HG03064 (cell line): Measurements from ENCODE around the gene RASGRP1.

Source experiments
- ATAC-seq: cut with Tn5 transposase; IDR thresholded peaks from one replicate; pipeline ENCODE4 v1.9.1; 2021; ENCODE audit warnings: low read depth; ENCODE audit not compliant: unreplicated experiment

RASGRP1 gene

DNA sequence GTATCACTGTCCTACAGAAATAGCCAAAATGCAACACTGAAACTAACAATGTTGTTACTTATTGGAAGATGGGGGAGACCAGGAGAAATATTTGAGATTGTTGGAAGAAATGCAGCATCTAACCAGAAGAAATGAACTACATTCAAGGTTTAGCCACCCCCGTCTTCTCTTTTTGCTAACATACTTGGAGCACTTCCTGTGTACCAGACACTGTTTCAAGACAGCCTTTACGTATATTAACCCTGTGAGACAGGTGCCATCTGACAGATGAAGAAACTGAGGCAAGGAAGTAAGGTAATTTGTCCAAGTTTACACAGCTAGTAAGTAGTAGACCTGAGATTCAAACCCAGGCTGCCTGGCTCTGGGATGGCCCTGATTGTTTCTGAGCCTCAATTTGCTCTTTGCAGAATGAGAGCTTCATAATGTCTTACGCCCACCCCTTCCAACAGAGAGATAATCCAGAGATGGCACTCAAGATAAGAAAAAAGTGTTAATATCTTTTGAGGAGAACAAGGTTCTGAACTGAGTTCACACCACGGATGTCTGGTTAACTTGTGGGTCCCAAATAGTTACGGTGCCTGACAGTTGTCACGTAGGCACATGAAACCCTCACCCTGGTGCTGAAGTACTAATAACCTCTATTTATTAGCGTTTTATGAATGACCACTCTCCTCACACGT is 26.1 kb downstream of the RASGRP1 start:
- no peak for ATAC-seq

DNA sequence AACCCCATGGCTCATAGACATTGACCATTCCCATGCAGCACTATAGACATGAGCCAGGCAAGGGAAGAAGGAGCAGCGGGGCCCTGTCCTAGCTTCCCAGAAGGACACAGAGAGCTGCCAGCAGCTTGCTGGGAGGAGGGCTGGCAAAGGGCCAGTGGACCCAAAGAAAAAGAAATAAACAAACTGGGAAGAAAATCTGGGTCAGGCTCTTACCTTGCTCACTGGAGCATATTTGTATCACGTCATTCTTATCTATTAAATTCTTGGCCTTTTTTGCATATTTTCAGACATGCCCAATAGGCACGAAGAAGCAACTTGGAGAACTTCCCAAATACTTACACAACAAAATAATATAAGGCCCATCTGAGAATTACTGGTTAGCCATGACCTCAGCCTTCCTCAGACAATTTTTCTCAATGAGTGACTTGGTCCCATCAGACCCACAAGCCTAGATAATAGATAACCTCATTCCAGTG is 28.4 kb downstream of the RASGRP1 start:
- no peak for ATAC-seq

GRCh38 chr15:38535491-38536200 is 29.0 kb downstream of the RASGRP1 start:
- ATAC-seq, result no peak

DNA sequence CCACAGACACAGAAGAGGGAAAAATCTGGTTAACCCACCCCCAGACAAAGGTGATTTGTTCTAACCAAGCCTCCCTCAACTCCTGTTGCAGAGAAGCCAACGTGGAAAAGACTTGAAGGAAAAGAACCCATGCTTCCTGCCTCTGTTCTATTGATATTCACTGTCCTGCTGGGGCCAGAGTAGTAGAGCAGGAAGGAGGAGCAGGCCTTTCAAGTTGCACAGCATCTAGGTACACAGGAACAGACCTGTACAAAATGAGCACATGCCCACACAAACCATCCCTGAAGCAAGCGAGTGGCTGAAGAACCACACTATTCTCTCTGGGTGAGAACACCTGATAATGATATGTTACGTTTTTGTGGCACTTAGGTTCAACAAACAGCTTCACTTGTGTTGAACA is 29.9 kb downstream of the RASGRP1 start:
- ATAC-seq, result no peak

- no peak for ATAC-seq
These were observed 30.7 kb downstream of the RASGRP1 start for GRCh38 chr15:38533926-38534325.

- no peak for ATAC-seq
These were observed 31.1 kb downstream of the RASGRP1 start for GRCh38 chr15:38533416-38533915.

DNA sequence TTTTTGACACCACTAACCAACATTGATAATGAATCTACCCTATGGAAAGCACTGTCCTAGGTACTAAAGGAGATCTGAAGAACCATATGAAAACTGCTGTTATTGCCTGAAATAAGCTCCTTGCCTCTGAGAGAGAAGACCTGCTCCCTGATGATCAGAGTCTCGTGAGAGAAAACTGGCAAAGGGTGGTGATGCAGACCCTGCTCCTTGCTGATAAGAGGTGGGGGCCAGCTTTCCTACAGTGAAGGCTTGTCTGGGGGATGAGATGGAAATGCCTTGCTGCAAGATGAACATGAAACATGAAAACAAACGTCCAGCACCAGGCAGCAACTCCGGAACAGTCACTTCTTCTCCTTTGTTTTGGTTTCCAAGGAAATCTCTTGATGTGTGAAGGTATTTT is 31.9 kb downstream of the RASGRP1 start:
- no peak for ATAC-seq

DNA sequence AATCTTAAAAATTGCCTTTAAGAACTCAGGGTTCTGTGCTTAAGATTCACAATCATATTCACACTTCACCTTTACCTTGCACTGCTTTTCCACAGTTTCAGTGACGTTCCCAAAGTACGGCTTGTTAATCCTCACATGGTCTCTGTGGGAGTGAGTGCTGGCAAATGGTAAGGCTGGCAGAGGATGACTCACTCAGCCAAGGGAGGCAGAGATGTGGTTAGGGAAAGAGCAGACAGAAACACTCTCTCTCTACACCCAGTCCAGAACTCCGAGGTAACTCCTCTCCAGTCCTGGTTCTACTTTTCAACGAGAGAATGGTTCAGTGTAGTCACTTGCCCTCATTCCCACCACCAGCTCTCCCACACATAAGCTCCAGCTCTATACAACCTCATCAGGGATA is 33.1 kb downstream of the RASGRP1 start:
- ATAC-seq, result no peak

- peak; percentile 67 for ATAC-seq
These were observed 34.5 kb downstream of the RASGRP1 start for GRCh38 chr15:38530113-38530512.

DNA sequence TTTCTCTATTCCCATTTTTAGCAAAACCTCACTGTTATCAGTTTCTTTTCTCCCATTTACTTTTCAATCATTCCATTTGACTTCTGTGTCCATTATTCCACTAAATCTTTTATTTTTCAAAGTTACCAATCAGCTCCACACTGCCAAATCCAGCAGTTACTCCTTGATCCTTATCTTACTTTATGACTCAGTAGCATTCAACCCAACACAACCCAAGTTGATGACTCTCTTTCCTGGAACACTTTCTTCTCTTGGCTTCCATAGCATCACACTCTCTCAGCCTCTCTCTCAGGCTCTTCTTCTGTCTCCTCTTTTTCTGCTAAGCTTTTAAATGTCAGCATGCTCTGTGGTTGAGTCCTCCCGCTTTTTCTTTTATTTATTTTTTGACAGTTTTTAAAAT is 36.3 kb downstream of the RASGRP1 start:
- ATAC-seq, result no peak

DNA sequence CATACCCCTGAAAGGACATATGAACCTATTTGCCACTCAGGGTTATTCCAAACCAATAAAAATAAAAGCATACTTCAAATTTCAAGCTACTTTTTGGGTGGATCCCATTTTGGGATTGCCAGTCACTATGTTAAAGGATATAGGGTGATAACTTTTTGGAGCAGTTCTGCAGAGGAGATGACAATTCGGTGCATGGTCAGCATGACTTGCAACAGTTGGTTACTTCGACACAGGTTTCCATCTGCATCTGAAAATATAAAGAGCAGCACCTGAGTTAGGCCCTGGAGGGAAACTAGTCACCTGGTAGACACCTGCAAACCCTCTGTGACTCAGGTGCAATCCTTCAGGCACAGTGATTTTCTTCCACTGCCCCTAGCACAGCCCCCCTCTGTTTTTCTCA is 38.5 kb downstream of the RASGRP1 start:
- ATAC-seq, result no peak

DNA sequence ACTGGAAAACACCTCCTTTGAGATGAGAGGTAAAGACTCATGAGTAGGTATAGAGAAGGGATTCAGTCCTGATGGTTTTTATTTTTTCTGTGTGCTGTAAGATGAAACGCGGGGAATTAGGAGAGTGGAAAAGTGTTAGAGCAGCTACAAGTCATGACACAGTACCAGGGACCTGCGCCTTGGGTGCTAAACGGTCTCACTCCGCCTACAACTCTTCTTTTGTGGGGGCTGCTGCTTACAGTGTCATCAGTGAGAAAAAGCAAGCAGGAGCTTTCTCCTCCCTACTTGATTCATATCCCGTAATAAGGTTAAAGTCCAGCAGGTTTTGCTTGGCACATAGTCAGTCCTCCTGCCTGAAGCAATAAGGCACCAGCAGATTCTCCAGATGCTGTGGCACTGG is 39.1 kb downstream of the RASGRP1 start:
- ATAC-seq, result no peak

GRCh38 chr15:38524156-38524555 is 40.5 kb downstream of the RASGRP1 start:
- ATAC-seq, result no peak

- ATAC-seq, result no peak
These were observed 41.7 kb downstream of the RASGRP1 start for GRCh38 chr15:38522922-38523321.

- ATAC-seq, result no peak
These were observed 43.3 kb downstream of the RASGRP1 start for GRCh38 chr15:38521316-38521715.

DNA sequence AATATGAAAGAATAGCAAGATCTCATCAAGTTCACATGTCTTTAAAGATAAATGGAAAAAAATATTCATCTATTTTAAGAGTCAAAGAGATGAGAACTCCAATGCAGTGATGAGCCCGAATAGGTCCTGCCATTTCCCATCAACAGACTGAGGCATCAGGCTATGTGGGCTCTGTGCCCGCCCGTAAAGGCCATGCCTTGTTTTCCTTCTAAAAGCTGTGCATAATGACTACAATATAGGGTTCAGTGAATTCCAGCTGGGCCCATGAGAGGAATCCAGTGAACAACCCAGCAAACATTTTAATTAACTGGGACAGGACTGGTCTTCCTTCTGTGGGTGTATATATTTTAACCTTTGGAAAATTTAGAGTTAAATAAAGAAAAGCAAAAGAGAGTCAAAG is 44.6 kb downstream of the RASGRP1 start:
- no peak for ATAC-seq

DNA sequence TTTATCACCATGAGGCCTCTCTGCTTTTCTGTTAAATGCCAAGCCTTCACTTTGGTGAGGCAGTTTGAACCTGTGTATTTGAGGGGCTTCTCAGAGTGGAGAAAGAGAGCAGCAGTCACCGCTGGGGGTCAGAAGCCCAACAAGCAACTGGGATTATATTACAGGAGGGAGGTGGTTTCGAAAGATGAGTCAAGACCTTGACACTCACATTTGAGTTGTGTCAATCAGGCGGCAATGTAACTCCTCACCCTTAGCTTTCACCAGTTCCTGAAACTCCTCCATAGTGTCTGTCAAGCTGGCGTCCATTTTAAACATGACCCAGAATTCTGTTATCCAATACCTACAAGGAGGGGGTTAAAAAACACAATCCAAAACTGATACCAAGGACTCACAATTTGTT is 46.5 kb downstream of the RASGRP1 start:
- no peak for ATAC-seq

DNA sequence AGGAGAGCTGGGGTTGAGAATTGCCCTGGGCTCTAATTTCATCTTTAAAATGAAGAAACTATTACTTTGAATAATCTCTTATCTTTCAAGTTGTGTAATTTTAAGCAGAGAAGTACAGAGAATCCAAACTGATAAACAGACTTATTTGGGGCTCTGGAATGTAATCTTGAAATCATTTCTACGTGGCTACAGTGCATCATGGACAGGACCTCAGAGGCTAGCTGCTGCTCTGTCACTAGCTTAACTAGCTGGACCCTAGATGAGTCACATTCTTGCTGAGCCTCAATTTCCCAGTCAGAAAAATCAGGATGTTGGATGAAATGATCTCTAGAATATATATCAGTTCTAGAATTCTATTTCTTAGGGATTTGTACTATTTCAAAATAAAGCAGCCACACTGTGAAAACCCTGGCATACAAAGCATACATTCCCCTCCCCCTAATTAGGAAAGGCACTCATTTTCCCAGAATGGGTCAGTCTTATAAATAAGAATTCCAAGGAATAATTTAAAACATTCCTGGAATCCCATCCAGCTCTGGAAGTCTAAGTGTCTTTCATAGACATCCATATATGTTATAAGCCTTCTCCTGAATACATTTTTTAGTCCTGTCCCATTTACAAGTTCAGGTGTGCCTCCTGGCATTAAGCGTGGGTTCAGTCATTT is 47.2 kb downstream of the RASGRP1 start:
- ATAC-seq, result no peak

DNA sequence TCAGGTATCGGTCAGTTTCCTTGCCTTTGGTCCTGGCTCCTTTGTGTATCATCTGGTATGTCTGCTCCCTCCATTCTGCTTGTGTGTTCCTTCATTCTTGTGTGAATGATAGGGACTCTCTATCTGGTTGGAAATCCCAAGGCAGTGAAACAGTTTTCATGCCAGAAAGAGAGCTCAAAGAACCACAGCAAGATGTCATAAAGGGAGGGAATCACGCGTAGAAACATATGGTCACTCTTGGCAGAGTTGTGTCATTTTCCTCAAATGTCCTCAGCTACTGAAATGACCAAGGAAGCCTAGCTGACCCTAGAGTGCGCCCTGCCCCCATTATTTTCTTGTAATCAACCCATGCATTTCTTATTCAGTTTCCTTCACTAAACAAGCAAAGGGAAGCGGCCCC is 48.0 kb downstream of the RASGRP1 start:
- no peak for ATAC-seq

- peak; percentile 91 for ATAC-seq
These were observed 50.0 kb downstream of the RASGRP1 start for GRCh38 chr15:38514601-38515000.

DNA sequence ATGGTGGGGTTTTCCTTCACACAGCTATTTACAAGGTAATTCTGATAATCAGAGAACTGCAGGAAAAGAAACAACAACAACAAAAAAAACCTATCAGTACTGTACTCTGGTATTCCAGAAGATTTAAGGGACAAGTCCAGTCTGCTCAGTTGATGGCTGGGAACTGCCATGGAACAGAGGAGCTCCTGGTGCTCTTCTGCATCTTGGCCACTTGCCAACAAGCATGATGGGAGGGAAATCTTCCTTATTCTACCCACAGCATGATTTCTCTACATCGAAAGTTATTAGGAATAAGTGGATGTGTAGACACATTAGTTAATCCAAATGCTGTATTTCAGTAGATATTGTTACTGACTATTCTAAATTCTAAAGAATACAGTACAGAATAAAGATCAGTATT is 51.7 kb downstream of the RASGRP1 start:
- no peak for ATAC-seq

GRCh38 chr15:38509152-38509551 is 55.5 kb downstream of the RASGRP1 start:
- ATAC-seq, result no peak
